HCT116 (cell line): Measurements from ENCODE around the gene WDPCP.

Experiments used
- CEBPB ChIP-seq: IDR thresholded peaks from 2 replicates; pipeline ENCODE4 v1.6.1; 2012; ENCODE audit warnings: low read depth
- CTCF ChIP-seq, 3 experiments: fragments of 200-600 bp in 1 of 3; sonication (generic) in 1 of 3; IDR thresholded peaks in 2 of 3; conservative IDR thresholded peaks in 1 of 3; 2 replicates each; pipeline ENCODE4 v1.5.1; 2012 to 2017; ENCODE audit warnings: low read depth in 2 of 3, low read length in 2 of 3, antibody characterized with exemption in 1 of 3, borderline replicate concordance in 1 of 3, control low read depth in 1 of 3, mild to moderate bottlenecking in 1 of 3, mixed read lengths in 1 of 3, mixed run types in 1 of 3, moderate library complexity in 1 of 3; ENCODE audit not compliant: insufficient read depth in 1 of 3
- EZH2 ChIP-seq: fragments of 200-600 bp; sonication (generic); IDR thresholded peaks from 2 replicates; pipeline ENCODE4 v1.6.1; 2017; ENCODE audit warnings: antibody characterized with exemption, mixed run types
- FOSL1 ChIP-seq: IDR thresholded peaks from 2 replicates; pipeline ENCODE4 v1.6.1; 2012; ENCODE audit warnings: low read depth
- POLR2A ChIP-seq: IDR thresholded peaks from 2 replicates; pipeline ENCODE4 v1.7.0; 2011; ENCODE audit warnings: borderline replicate concordance; ENCODE audit not compliant: insufficient read depth, insufficient read length; ENCODE audit errors: extremely low read depth
- POLR2AphosphoS5 ChIP-seq: IDR thresholded peaks from 2 replicates; pipeline ENCODE4 v1.6.1; 2011; ENCODE audit warnings: mild to moderate bottlenecking, low read depth, low read length, moderate library complexity
- RAD21 ChIP-seq: IDR thresholded peaks from 2 replicates; pipeline ENCODE4 v1.6.1; 2012; ENCODE audit warnings: low read depth, mild to moderate bottlenecking
- REST ChIP-seq: IDR thresholded peaks from 2 replicates; pipeline ENCODE4 v1.6.1; 2012; ENCODE audit warnings: low read depth
- SIN3A ChIP-seq: IDR thresholded peaks from 2 replicates; pipeline ENCODE4 v1.6.1; 2012; ENCODE audit warnings: low read depth
- YY1 ChIP-seq: IDR thresholded peaks from 2 replicates; pipeline ENCODE4 v1.6.1; 2011; ENCODE audit warnings: low read length, low read depth, moderate library complexity, mild to moderate bottlenecking; ENCODE audit not compliant: insufficient replicate concordance; ENCODE audit errors: extremely low read depth
- TF ChIP-seq, protein P1 (sequence below): IDR thresholded peaks from 2 replicates; pipeline ENCODE4 v1.6.1; 2012

DNA sequence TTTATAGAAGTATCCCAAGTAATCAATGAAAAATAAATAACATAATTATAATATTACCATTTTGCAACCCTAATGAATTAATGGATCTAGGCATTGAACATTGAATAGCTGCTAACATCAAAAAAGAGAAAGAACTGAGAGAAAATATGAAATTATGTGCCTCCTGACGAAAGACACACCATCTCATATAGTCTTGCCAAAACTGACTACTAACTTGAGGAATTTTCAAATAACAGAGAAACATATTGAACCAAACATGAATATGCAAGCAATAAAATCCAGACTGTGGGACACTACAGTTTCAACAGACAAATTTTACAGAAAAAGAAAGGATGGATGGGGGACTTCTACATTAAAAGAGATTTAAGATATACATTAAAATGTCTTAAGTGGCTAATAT, 165.7 kb downstream of the WDPCP start:
- TF ChIP-seq POLR2AphosphoS5 (no peak), POLR2A (no peak), CEBPB (no peak), CTCF (IDR thresholded peaks at IDR 0.05 in 2 of 3, conservative IDR thresholded peaks at IDR 0.05 in 1 of 3; ENCODE audit: borderline replicate concordance in 1 of 3, insufficient read depth in 1 of 3, low read depth in 2 of 3, low read length in 2 of 3) (no peak), RAD21 (no peak), YY1 (no peak), REST (no peak), SIN3A (no peak), EZH2 (no peak), FOSL1 (no peak)
- TF ChIP-seq, protein P1, sequence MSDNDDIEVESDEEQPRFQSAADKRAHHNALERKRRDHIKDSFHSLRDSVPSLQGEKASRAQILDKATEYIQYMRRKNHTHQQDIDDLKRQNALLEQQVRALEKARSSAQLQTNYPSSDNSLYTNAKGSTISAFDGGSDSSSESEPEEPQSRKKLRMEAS, result no peak
